IMR-90 (cell line): ENCODE results near the gene PITPNC1. TPM values are rescaled to one million over a fixed set of nuclear protein-coding genes. Genes with fewer than 3 reads are reported as not detected.

Experiments
- ATAC-seq: fragments of 200-7000 bp; cut with Tn5 transposase; 2 replicates; pipeline ENCODE4 v1.9.1; 2020; ENCODE audit warnings: low read depth, mild to moderate bottlenecking, moderate library complexity
- BruUV-seq: library from RNA; stranded (reverse); fragments of 400-500 nt; replicated peaks from 2 replicates; lab custom pipeline; 2021; lab: Mats Ljungman, UMichigan
- CTCF ChIA-PET: fragments of 300-600 bp; formaldehyde crosslinking; extraction: SDS; loops from one replicate; lab custom pipeline; 2021; ENCODE audit warnings: antibody characterized with exemption; lab: Yijun Ruan, JAX
- POLR2A ChIA-PET: fragments of 300-600 bp; sonication (Branson Sonifier 250); formaldehyde crosslinking; loops from one replicate; lab custom pipeline; 2022; ENCODE audit warnings: antibody characterized with exemption; ENCODE audit not compliant: unreplicated experiment; lab: Charles Lee
- DNase-seq: peaks from one replicate; pipeline ENCODE4 v3.0.0; 2013
- H2AFZ ChIP-seq: replicated peaks from 2 replicates; pipeline ENCODE3; 2013; ENCODE audit warnings: low read length, mild to moderate bottlenecking; ENCODE audit not compliant: poor library complexity
- H2AK5ac ChIP-seq: 2 replicates; pipeline ENCODE4 v1.6.1; 2013; ENCODE audit warnings: low read depth, low read length, inconsistent platforms
- H2AK9ac ChIP-seq: replicated peaks from 2 replicates; pipeline ENCODE3; 2013; ENCODE audit warnings: mild to moderate bottlenecking, low read depth, low read length, moderate library complexity; ENCODE audit not compliant: poor library complexity
- H2BK120ac ChIP-seq: 2 replicates; pipeline ENCODE4 v1.6.1; 2013; ENCODE audit warnings: low read depth, low read length, inconsistent platforms
- H2BK15ac ChIP-seq: 3 replicates; pipeline ENCODE4 v1.6.1; 2013; ENCODE audit warnings: low read depth, low read length, inconsistent platforms
- H2BK20ac ChIP-seq: 2 replicates; pipeline ENCODE4 v1.6.1; 2013; ENCODE audit warnings: low read depth, mild to moderate bottlenecking, inconsistent platforms, low read length, moderate library complexity
- H2BK5ac ChIP-seq: 2 replicates; pipeline ENCODE4 v1.6.1; 2013; ENCODE audit warnings: mild to moderate bottlenecking, low read depth, low read length, inconsistent platforms; ENCODE audit not compliant: poor library complexity, severe bottlenecking
- H3K14ac ChIP-seq: replicated peaks from 2 replicates; pipeline ENCODE4 v1.6.1; 2013; ENCODE audit warnings: low read depth, low read length, inconsistent platforms
- H3K18ac ChIP-seq: 2 replicates; pipeline ENCODE4 v1.6.1; 2013; ENCODE audit warnings: low read depth, low read length, control low read depth
- H3K23ac ChIP-seq: 2 replicates; pipeline ENCODE4 v1.6.1; 2013; ENCODE audit warnings: low read depth, low read length, inconsistent platforms
- H3K27ac ChIP-seq: 2 replicates; pipeline ENCODE4 v1.5.1; 2013; ENCODE audit warnings: mild to moderate bottlenecking, control low read depth, low read length; ENCODE audit not compliant: insufficient read depth
- H3K27me3 ChIP-seq: 2 replicates; pipeline ENCODE4 v1.6.1; 2013; ENCODE audit warnings: low read length; ENCODE audit not compliant: control insufficient read depth, insufficient read depth
- H3K36me3 ChIP-seq: 2 replicates; pipeline ENCODE4 v1.6.1; 2013; ENCODE audit warnings: low read length, mixed read lengths; ENCODE audit not compliant: control insufficient read depth, insufficient read depth
- H3K4ac ChIP-seq: 2 replicates; pipeline ENCODE4 v1.6.1; 2013; ENCODE audit warnings: low read depth, low read length, inconsistent platforms
- H3K4me1 ChIP-seq: 2 replicates; pipeline ENCODE4 v1.6.1; 2013; ENCODE audit warnings: low read length, mixed read lengths; ENCODE audit not compliant: control insufficient read depth, insufficient read depth
- H3K4me2 ChIP-seq: 2 replicates; pipeline ENCODE4 v1.6.1; 2013; ENCODE audit warnings: low read depth, mild to moderate bottlenecking, control low read depth, low read length, moderate library complexity
- H3K4me3 ChIP-seq: 2 replicates; pipeline ENCODE4 v1.5.1; 2013; ENCODE audit warnings: low read depth, mild to moderate bottlenecking, control low read depth, low read length, moderate library complexity; ENCODE audit not compliant: insufficient read depth
- H3K56ac ChIP-seq: 2 replicates; pipeline ENCODE4 v1.6.1; 2013; ENCODE audit warnings: low read length, inconsistent platforms; ENCODE audit not compliant: insufficient read depth; ENCODE audit errors: extremely low read depth
- H3K79me1 ChIP-seq, 2 experiments: 2 replicates each; pipeline ENCODE4 v1.6.1; 2013; ENCODE audit warnings: low read length in 2 of 2, inconsistent platforms in 1 of 2, low read depth in 1 of 2
- H3K9ac ChIP-seq: 2 replicates; pipeline ENCODE4 v1.6.1; 2013; ENCODE audit warnings: low read depth, low read length, control low read depth
- H3K9me1 ChIP-seq: 2 replicates; pipeline ENCODE4 v1.6.1; 2013; ENCODE audit warnings: low read length, inconsistent platforms; ENCODE audit not compliant: insufficient read depth
- H3K9me3 ChIP-seq: 2 replicates; pipeline ENCODE4 v1.6.1; 2013; ENCODE audit warnings: low read length; ENCODE audit not compliant: control insufficient read depth, insufficient read depth
- H4K20me1 ChIP-seq: 2 replicates; pipeline ENCODE4 v1.6.1; 2013; ENCODE audit warnings: low read length, inconsistent platforms; ENCODE audit not compliant: insufficient read depth
- H4K5ac ChIP-seq: 2 replicates; pipeline ENCODE4 v1.6.1; 2013; ENCODE audit warnings: mild to moderate bottlenecking, low read depth, low read length, control low read depth
- H4K8ac ChIP-seq, 2 experiments: 2 replicates each; pipeline ENCODE4 v1.6.1; 2013; ENCODE audit warnings: low read depth in 2 of 2, low read length in 2 of 2, control low read depth in 1 of 2, inconsistent platforms in 1 of 2
- H4K91ac ChIP-seq: 2 replicates; pipeline ENCODE4 v1.6.1; 2013; ENCODE audit warnings: low read depth, low read length, inconsistent platforms; ENCODE audit not compliant: insufficient read depth
- CTCF ChIP-seq: conservative IDR thresholded peaks from 2 replicates; pipeline ENCODE4 v1.5.1; 2012; ENCODE audit warnings: mild to moderate bottlenecking, low read depth, low read length, improper control_type of control experiment
- FOS ChIP-seq: fragments of 150-350 bp; IDR thresholded peaks from 2 replicates; pipeline ENCODE4 v1.6.1; 2016; ENCODE audit warnings: low read depth, low read length
- MAFK ChIP-seq: IDR thresholded peaks from 2 replicates; pipeline ENCODE4 v1.6.1; 2012; ENCODE audit warnings: low read depth, low read length, improper control_type of control experiment
- MAZ ChIP-seq: IDR thresholded peaks from 2 replicates; pipeline ENCODE4 v1.6.1; 2012; ENCODE audit warnings: low read depth, mild to moderate bottlenecking, low read length, improper control_type of control experiment, moderate library complexity, borderline replicate concordance
- NFE2L2 ChIP-seq: fragments of 150-350 bp; IDR thresholded peaks from 2 replicates; pipeline ENCODE4 v1.6.1; 2016; ENCODE audit warnings: low read depth, mild to moderate bottlenecking, low read length
- POLR2A ChIP-seq: IDR thresholded peaks from 2 replicates; pipeline ENCODE4 v1.6.1; 2012; ENCODE audit warnings: mild to moderate bottlenecking, low read depth, low read length
- RAD21 ChIP-seq: IDR thresholded peaks from 2 replicates; pipeline ENCODE4 v1.6.1; 2012; ENCODE audit warnings: low read length, improper control_type of control experiment
- RFX5 ChIP-seq: IDR thresholded peaks from 2 replicates; pipeline ENCODE4 v1.8.0; 2012; ENCODE audit warnings: low read depth, mild to moderate bottlenecking, low read length, moderate library complexity
- USF2 ChIP-seq: fragments of 150-350 bp; IDR thresholded peaks from 2 replicates; pipeline ENCODE4 v1.6.1; 2017; ENCODE audit warnings: mild to moderate bottlenecking, antibody characterized with exemption, low read length, low read depth
- WGBS, 2 experiments: methylation state at CpG; one replicate each; pipeline versions ENCODE4 v1.1.5 to v1.1.7; 2013; ENCODE audit warnings: missing lambda C conversion rate in 2 of 2; ENCODE audit not compliant: insufficient read length in 1 of 2; ENCODE audit errors: extremely low coverage in 2 of 2; 5-methylcytosine and 5-hydroxymethylcytosine counted together
- dilution Hi-C: fragments of 300-500 bp; cut with HindIII; formaldehyde crosslinking; loops from one replicate; pipeline ENCODE4 v1.14.3; 2018; ENCODE audit warnings: low sequenced_read_pairs; ENCODE audit not compliant: unreplicated experiment
- in situ Hi-C: fragments of 300-500 bp; cut with MboI; formaldehyde crosslinking; loops from 3 replicates; pipeline ENCODE4 v1.14.3; 2019; ENCODE audit warnings: low sequenced_read_pairs, inconsistent platforms, mixed read lengths
- intact Hi-C: fragments of 100-400 bp; cut with micrococcal nuclease; formaldehyde crosslinking; loops from 2 replicates; pipeline ENCODE4 v1.10.0; 2022
- polyA plus RNA-seq, 3 experiments: library from polyadenylated mRNA; depleted of rRNA; stranded (reverse); fragments of >200 nt; gene quantifications; 2 replicates each; pipeline ENCODE4 v1.2.3, GENCODE V29; 2012; ENCODE audit warnings: low replicate concordance in 1 of 3
- total RNA-seq: library from RNA; depleted of rRNA; stranded (reverse); fragments of >200 nt; gene quantifications from 2 replicates; pipeline ENCODE4 v1.2.3, GENCODE V29; 2012

Gene PITPNC1
- total and polyA plus RNA-seq, 2 of the 4 experiments (the other 2 are of a cell fraction), result 4.1 TPM

GRCh38 chr17:67605256-67605912 lies 228.3 kb downstream of the PITPNC1 start:
- no peak overlapping the region for H3K23ac ChIP-seq
- H3K79me1 ChIP-seq, result no peaks in the 10 kb centered on the region; a peak in 1 of 4 replicates
- H2BK20ac ChIP-seq, result no peak overlapping the region
- H4K20me1 ChIP-seq, result no peaks in the 10 kb centered on the region
- WGBS, 2 experiments, result 72% methylated on average over 10 of the region's 17 CpGs; no CpG with 5 or more reads in 1 of the 2 experiments
- no peak overlapping the region for H3K14ac ChIP-seq
- BruUV-seq, result no TSS peak
- H3K9me1 ChIP-seq, result no peaks in the 10 kb centered on the region
- H3K18ac ChIP-seq, result no peak overlapping the region
- in situ Hi-C loops, result loop anchor here (10.0 kb wide), 1 partner anchor 221 kb away; no protein-coding TSS in a partner anchor
- H2AK5ac ChIP-seq, result no peak overlapping the region
- H3K36me3 ChIP-seq, result no peaks in the 10 kb centered on the region
- H3K27ac ChIP-seq, result no peak overlapping the region
- H3K27me3 ChIP-seq, result no peaks in the 10 kb centered on the region
- intact Hi-C loops, result no loop called here
- H4K8ac ChIP-seq, result no peak overlapping the region
- H3K9me3 ChIP-seq, result no peaks in the 10 kb centered on the region
- ChIA-PET CTCF (interaction anchor here (0.5 to 1.3 kb wide), 3 partner anchors 10 to 199 kb away, joined by 3 to 4 read pairs (median 4); no protein-coding TSS in a partner anchor), POLR2A (no interaction called here)
- no peak overlapping the region for H2AFZ ChIP-seq
- no peak overlapping the region for H4K5ac ChIP-seq
- TF ChIP-seq POLR2A, result no peak
- no peak for TF ChIP-seq USF2
- no peak for TF ChIP-seq NFE2L2
- TF ChIP-seq MAZ, result no peak
- TF ChIP-seq RAD21, result no peak
- TF ChIP-seq FOS, result no peak
- TF ChIP-seq RFX5, result no peak
- no peak for TF ChIP-seq CTCF
- no peak for TF ChIP-seq MAFK
- DNase-seq (no peak), ATAC-seq (no peak)
- H3K4ac ChIP-seq, result no peak overlapping the region
- dilution Hi-C loops, result no loop called here
- H2BK15ac ChIP-seq, result no peak overlapping the region
- H3K4me3 ChIP-seq, result no peak overlapping the region
- H2AK9ac ChIP-seq, result no peak overlapping the region
- H3K4me2 ChIP-seq, result no peak overlapping the region
- H3K9ac ChIP-seq, result no peak overlapping the region
- H2BK120ac ChIP-seq, result no peak overlapping the region
- no peak overlapping the region for H3K56ac ChIP-seq
- H3K4me1 ChIP-seq, result no peaks in the 10 kb centered on the region
- H4K91ac ChIP-seq, result no peak overlapping the region
- no peak overlapping the region for H2BK5ac ChIP-seq
